Activated CD8-positive, alpha-beta T cell treated with anti-CD3 and anti-CD28 coated beads for 36 hours (primary cell): Measurements from ENCODE around the gene TCN1. TPM values are rescaled to one million over a fixed set of nuclear protein-coding genes. Genes with fewer than 3 reads are reported as not detected.
"Not testable (repeated sequence)": the region's sequence is repeated elsewhere in the genome, so short reads cannot be mapped to it uniquely, and the experiment has no call there.

ENCODE experiments used
- ATAC-seq: fragments of 200-7000 bp; cut with Tn5 transposase; one replicate; pipeline ENCODE4 v1.10.0; 2021; ENCODE audit warnings: mild to moderate bottlenecking, moderate library complexity
- CTCF ChIA-PET: fragments of 350-600 bp; sonication (Branson Sonifier 250); formaldehyde crosslinking; loops from one replicate; lab custom pipeline; 2021; ENCODE audit warnings: antibody characterized with exemption; lab: Charles Lee
- POLR2A ChIA-PET: fragments of 350-600 bp; sonication (Branson Sonifier 250); formaldehyde crosslinking; loops from one replicate; lab custom pipeline; 2021; ENCODE audit warnings: antibody characterized with exemption; lab: Charles Lee
- DNase-seq: peaks from one replicate; pipeline ENCODE4 v3.0.0-alpha.2; 2020
- H3K27ac Mint-ChIP-seq: one replicate; pipeline ENCODE4 v1.8.0; 2021; ENCODE audit warnings: mild to moderate bottlenecking, mixed read lengths
- H3K27me3 Mint-ChIP-seq: one replicate; pipeline ENCODE4 v1.8.0; 2021; ENCODE audit warnings: mixed read lengths
- H3K36me3 Mint-ChIP-seq: one replicate; pipeline ENCODE4 v1.8.0; 2021; ENCODE audit warnings: low read depth, mixed read lengths
- H3K4me1 Mint-ChIP-seq: one replicate; pipeline ENCODE4 v1.8.0; 2021; ENCODE audit warnings: low read depth, mixed read lengths
- H3K4me3 Mint-ChIP-seq: one replicate; pipeline ENCODE4 v1.8.0; 2021; ENCODE audit warnings: mild to moderate bottlenecking, moderate library complexity, mixed read lengths
- H3K9me3 Mint-ChIP-seq: one replicate; pipeline ENCODE4 v1.8.0; 2021; ENCODE audit warnings: mixed read lengths
- CTCF ChIP-seq: fragments of 200-600 bp; IDR thresholded peaks from one replicate; pipeline ENCODE4 v1.8.0; 2022; ENCODE audit warnings: antibody characterized with exemption, mild to moderate bottlenecking
- intact Hi-C: fragments of 100-400 bp; cut with micrococcal nuclease; formaldehyde crosslinking; loops from one replicate; pipeline ENCODE4 v1.10.0; 2022
- total RNA-seq, 2 experiments: library from RNA; stranded (reverse); gene quantifications; one replicate each; pipeline ENCODE4 v1.2.3, GENCODE V29; 2021

The TCN1 gene
- total RNA-seq, 2 experiments from 2014 or later: not detected

GRCh38 chr11:59898650-59899049 lies 32.4 kb upstream of the TCN1 start:
- ATAC-seq (no peak), DNase-seq (no peak)
- Mint-ChIP-seq H3K36me3 (no peaks in the 10 kb centered on the region), H3K9me3 (no peaks in the 10 kb centered on the region), H3K4me1 (no peaks in the 10 kb centered on the region), H3K27ac (no peak overlapping the region), H3K27me3 (peaks cover 6% of the 10 kb centered on the region), H3K4me3 (no peak overlapping the region)
- intact Hi-C loops: no loop called here
- ChIA-PET CTCF (no interaction called here), POLR2A (no interaction called here)
- TF ChIP-seq CTCF: no peak

- peaks cover 8% of the 10 kb centered on the region for H3K27me3 Mint-ChIP-seq
- DNase-seq: no peak
- H3K27ac Mint-ChIP-seq: no peak overlapping the region
- no peaks in the 10 kb centered on the region for H3K9me3 Mint-ChIP-seq
- no peak overlapping the region for H3K4me3 Mint-ChIP-seq
- no peak for ATAC-seq
- intact Hi-C loops: no loop called here
- ChIA-PET POLR2A (no interaction called here), CTCF (no interaction called here)
- no peak for TF ChIP-seq CTCF
- H3K36me3 Mint-ChIP-seq: no peaks in the 10 kb centered on the region
- no peaks in the 10 kb centered on the region for H3K4me1 Mint-ChIP-seq
These were observed 31.8 kb upstream of the TCN1 start for GRCh38 chr11:59898046-59898445.

GRCh38 chr11:59894616-59895015 lies 28.3 kb upstream of the TCN1 start:
- no peaks in the 10 kb centered on the region for H3K36me3 Mint-ChIP-seq
- no peak for ATAC-seq
- TF ChIP-seq CTCF: no peak
- CTCF ChIA-PET: interaction anchor here (1.0 to 1.5 kb wide), 2 partner anchors 13 to 24 kb away, joined by 3 to 4 read pairs; no protein-coding TSS in a partner anchor
- intact Hi-C loops: no loop called here
- POLR2A ChIA-PET: no interaction called here
- DNase-seq: no peak
- no peaks in the 10 kb centered on the region for H3K4me1 Mint-ChIP-seq
- H3K4me3 Mint-ChIP-seq: no peak overlapping the region
- no peak overlapping the region for H3K27ac Mint-ChIP-seq
- peaks cover 9% of the 10 kb centered on the region for H3K9me3 Mint-ChIP-seq
- H3K27me3 Mint-ChIP-seq: peaks cover 8% of the 10 kb centered on the region

GRCh38 chr11:59891781-59892181 lies 25.5 kb upstream of the TCN1 start:
- DNase-seq: peak; percentile 4
- ChIA-PET CTCF (no interaction called here), POLR2A (no interaction called here)
- H3K27ac Mint-ChIP-seq: no peak overlapping the region
- TF ChIP-seq CTCF: no peak
- H3K4me3 Mint-ChIP-seq: no peak overlapping the region
- intact Hi-C loops: no loop called here
- peaks cover 2% of the 10 kb centered on the region for H3K36me3 Mint-ChIP-seq
- no peak for ATAC-seq
- no peaks in the 10 kb centered on the region for H3K4me1 Mint-ChIP-seq
- H3K9me3 Mint-ChIP-seq: peaks cover 31% of the 10 kb centered on the region
- H3K27me3 Mint-ChIP-seq: peaks cover 10% of the 10 kb centered on the region

GRCh38 chr11:59887156-59887555 lies 20.9 kb upstream of the TCN1 start:
- H3K36me3 Mint-ChIP-seq, CTCF ChIA-PET, H3K27me3 Mint-ChIP-seq, H3K4me3 Mint-ChIP-seq, POLR2A ChIA-PET, DNase-seq, intact Hi-C loops, H3K4me1 Mint-ChIP-seq, H3K27ac Mint-ChIP-seq, ATAC-seq: not testable (repeated sequence)
- H3K9me3 Mint-ChIP-seq: peaks cover 34% of the 10 kb centered on the region

GRCh38 chr11:59883597-59883996 lies 17.3 kb upstream of the TCN1 start:
- TF ChIP-seq CTCF: no peak
- Mint-ChIP-seq H3K4me1 (no peaks in the 10 kb centered on the region), H3K27me3 (peaks cover 9% of the 10 kb centered on the region), H3K27ac (no peak overlapping the region), H3K9me3 (peaks cover 15% of the 10 kb centered on the region), H3K36me3 (no peaks in the 10 kb centered on the region), H3K4me3 (no peak overlapping the region)
- ATAC-seq (no peak), DNase-seq (no peak)
- intact Hi-C loops: no loop called here
- ChIA-PET CTCF (no interaction called here), POLR2A (no interaction called here)
